Measurements from ENCODE around the gene KIZ.

KIZ gene, protein sequence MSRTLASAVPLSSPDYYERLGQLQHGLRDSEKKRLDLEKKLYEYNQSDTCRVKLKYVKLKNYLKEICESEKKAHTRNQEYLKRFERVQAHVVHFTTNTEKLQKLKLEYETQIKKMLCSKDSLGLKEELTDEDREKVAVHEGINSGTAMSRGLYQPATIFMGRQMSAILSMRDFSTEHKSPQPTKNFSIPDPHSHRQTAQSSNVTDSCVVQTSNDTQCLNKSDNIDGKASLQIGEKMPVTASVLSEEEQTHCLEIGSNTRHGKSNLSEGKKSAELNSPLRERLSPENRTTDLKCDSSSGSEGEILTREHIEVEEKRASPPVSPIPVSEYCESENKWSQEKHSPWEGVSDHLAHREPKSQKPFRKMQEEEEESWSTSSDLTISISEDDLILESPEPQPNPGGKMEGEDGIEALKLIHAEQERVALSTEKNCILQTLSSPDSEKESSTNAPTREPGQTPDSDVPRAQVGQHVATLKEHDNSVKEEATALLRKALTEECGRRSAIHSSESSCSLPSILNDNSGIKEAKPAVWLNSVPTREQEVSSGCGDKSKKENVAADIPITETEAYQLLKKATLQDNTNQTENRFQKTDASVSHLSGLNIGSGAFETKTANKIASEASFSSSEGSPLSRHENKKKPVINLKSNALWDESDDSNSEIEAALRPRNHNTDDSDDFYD

DNA sequence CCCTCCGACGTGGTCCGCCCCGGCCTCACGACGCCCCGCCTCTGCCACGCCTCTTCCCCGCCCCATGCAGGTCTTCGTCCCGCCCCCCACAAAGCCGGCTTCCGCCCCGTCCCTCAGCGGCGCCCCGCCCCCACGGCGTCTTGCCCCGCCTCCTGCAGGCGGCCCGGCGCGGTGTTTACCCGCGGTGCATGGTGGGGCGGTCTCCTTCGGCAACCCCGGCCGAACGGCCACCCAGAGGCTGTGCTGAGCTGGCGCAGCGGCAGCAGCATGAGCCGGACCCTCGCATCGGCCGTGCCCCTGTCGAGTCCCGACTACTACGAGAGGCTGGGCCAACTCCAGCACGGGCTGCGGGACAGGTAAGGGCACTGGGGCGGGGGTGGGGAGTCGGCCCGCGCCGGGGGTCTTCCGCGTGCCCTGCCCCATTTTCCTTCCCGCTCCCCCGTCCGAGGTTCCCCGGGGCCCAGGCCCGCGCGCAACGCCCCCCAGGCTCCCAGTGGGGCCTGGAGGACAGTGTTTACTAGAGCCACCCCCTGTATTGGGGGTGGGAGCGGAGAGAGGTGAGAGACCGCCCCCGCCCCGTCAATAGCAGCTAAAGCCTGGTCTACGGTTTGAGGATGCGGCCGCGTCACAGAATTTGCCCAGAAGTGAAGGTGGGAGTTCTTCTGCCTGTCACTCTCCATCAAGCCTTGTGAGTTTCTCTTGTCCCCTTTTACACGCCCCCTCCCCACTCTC, at the start of gene KIZ:
KIZ (plus strand) TSS at position 234 of the 732 bp plus-strand sequence; CDS start at position 268, 34 bp downstream.
- DNase-seq, result peak; percentile 83 to 85

DNA sequence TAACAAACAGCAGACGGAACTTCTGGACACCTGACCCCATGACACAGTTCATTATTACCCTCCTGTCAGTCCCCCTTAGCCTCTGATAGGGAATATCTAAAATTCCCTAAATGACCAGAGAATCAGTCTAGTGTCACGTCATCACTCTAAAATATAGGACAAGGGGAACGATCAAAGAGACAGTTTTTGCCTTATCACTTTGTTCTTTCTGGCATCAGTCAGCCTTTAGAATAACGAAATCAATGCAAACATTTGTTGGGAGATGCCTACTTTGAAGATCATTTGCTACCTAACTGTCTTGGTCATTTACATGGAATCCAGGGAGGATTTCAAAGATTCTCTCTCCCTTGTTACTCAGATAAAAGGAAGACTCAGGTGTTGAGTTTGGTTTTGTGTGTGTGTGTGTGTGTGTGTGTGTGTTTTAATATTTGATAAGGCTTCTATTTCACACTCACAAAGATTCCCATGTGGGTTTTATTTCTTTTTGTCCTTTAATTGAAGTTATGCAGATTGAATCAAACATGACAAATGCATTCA, 48.0 kb upstream of the KIZ start:
- DNase-seq, result no peak

DNA sequence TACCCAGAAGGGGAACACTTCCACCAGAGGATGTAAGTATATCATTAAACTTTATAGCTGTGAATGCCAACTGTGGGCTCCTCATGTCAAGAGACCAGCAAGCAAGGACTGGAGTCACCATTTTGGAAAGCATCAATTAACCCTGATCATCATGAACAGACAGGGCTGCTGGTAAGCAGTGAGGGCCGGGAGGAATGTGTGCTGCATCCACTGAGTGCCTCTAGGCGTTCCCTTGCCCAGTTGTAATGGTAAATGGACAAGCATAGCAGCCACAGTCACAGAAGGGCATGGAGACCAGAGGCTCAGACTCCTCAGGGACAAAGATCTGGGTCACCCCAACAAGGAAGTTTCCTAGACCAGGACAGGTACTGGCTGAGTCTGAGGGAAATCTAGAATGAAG, 43.3 kb upstream of the KIZ start:
- no peak for DNase-seq

DNA sequence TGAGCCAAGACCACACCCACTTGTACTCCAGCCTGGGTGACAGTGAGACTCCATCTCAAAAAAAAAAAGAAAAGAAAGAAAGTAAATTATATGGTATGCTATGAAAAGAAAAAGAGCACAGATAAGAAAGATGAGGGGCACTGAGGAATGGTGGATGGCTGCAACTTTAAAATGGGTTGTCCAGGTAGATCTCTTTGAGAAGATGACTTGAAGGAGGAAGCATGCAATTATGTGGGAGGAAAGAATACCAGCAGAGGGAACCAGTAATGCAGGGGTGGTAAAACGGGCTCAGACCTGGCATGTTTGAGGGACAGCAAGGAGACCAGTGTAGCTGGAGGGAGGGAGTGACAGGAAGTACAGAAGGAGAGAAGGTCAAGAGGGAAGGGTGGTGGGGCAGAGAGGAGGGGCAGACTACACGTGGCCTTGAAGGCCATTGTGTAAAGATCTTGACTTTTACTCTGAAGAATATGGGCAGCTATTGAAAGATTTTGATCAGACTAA, 42.0 kb upstream of the KIZ start:
- no peak for DNase-seq

DNA sequence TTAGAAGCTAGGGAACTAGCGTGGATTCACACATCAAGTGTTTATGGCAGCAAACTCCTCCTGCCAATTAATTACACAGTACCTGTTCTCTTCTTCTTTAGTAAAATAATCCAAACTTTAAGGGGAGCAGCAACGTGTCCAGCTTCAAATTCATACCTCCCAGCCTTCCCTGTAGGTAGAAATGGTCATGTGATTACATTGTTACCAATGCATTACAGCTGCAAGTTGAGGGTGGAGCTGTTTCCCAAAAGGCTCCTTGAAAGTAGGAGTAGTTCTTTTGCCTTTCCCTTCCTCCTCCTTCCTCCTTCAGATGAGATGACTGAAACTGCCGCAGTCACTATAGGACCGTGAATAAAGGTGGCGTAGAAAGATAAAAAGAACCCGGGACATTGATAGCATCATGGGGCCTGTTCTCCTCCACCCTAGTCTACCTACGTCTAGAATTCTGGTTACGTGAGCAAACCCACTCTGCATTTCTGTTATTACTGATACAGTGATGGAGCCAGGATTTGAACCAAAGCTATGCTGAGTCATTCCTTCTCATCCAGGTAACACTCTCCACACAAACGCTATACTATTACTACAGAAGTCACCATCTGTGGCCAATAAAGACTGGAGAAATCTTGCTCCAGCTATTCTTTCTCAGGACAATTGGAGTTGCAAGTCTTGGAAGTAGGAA, 37.9 kb upstream of the KIZ start:
- DNase-seq, result no peak

DNA sequence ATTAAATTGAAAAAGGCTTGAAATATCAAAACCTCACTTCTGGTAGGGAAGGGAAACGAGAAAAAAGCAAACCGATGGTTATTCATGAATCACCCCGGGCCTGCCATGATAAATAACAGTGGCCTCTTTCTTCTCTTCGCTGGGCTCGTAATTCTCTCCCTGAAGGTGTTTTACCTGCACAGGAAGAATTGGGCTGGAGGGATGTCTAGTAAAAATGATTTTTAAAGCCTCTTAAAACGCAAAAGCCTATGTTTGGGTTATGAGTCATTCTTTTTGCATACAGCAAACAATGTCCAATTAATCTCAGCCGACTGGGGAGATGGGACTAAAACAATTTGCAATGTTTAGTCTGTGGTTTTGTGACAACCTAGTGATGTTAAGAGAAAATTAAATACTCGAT, 36.5 kb upstream of the KIZ start:
- DNase-seq, result no peak

DNA sequence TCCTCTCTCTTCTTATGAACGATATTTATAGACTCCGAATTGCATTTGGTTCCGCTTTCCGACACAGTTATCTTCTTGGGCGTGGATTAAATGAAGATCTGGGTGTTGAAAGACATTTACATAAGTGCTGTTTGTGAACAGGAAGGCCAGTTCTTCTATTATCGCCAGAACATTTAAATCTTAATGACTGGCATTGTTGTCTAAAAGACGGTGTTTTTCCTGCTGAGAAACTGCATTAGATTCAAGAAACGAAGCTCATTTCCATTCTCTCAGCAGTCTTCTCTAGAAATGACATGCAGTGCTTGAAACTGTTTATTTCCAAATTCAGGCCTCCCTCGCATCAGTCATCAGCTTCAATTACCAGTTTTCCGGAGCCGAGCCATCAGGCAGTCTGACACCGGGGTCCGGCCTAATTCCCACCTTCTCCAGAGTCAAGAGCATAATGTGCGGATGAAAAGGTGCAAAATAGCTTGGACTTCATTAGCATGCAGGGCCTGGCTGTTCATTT, 35.7 kb upstream of the KIZ start:
- no peak for DNase-seq

DNA sequence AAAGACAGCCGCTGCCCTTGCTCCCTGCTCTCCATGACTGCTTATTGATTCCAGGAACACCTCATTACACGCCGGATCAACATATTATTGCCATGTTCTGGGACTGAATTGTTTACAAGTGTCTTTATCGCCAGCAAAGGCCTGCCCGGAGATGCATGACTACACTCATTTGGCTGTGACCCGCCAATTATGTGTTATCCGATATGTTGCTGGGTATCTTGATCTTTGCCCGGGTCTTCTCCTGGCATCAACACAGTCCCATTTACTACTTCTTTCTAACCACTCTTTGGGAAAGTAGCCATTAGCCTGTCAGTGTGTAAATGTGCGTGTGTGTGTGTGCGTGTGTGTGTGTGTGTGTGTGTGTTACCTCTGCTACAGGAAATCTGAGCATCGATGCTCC, 35.2 kb upstream of the KIZ start:
- DNase-seq, result no peak

DNA sequence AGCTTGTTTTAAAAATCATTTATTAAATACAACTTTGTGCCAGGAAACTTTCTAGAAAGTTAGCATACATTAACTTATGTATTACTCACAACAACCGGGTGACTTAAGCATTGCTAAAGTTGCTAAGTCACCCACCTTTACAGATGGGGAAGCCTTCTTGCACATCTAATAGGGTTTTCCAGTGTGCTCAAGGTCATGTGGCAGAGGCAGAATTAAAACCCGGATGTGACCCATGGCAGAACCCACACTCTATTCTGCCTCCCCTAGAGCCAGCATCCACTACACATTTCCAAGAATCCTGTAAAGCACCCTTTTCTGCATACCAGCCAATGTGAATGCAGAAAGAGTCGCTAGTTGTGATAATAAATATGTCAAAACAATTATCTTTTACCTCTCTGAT, 33.1 kb upstream of the KIZ start:
- no peak for DNase-seq

DNA sequence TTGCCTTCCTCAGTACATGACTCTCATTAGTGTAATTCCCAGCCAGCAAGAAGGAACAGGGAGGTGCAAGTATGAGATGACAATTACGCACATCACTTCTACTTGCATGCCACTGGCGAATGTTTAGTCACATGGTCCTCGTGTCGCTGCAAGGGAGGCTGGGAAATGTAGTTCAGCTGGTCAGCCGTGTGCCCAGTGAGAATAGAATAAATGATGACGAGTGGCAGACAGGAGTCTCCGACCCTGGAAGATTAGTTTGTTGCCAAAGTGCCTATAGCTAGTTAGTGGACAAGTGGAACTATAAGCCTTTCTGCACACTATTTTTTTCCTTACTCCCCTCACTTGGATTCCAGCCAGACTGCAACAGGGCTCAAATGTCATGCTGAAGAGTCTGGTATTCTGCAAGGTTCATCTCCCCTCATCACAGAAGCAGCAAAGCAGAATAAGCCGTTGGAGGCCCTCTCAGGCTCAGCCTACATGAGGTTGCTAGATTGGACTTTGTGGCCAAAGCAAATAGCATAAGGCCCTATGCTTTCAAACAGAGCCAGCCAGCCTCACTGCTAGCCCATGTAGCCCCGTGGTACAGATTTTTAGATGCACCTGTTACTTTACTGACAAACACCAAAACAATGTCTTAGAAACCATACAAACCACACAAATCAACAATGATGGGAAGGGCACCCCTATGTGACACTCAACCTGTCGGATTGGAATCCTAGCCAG, 29.4 kb upstream of the KIZ start:
- no peak for DNase-seq

DNA sequence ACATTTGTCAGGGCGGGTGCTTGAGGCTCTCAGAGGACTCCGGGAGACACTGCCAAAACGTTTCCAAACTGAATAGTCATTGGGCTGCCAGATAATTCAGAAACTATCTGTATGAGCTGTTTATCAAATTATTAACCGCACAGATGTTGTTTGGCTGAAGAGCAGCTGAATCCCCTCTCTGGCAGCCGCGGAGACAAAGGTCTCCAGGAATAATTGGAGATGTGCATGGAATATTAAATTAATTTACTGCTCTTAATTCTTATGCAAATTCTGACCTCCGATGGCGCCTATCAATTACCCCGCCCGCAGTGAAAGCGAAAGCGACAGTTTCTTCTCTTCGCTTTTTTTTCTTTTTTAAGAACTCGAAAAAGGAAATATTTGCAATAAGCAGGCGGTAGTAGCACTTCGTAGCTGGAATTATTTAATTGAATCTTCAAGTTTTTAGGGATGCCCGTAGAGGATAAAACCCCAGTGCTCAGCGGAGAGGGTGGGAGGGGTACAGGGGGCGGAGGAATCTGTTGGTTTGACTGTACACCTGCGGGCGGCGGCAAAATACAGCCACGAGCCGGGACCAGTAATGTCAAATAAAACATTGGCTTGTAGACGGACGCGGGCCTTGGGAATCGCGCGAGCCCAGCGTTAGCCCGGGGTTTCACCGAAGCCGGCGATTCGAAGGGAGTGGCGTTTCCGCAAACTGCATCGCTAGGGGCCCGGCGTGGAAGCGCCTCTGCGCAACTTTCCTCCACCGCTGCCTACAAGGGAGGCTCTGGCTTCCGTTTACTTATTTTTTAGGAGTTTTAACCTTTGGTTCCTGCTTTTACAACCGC, 25.9 kb upstream of the KIZ start:
- peak; percentile 15 to 43 for DNase-seq

DNA sequence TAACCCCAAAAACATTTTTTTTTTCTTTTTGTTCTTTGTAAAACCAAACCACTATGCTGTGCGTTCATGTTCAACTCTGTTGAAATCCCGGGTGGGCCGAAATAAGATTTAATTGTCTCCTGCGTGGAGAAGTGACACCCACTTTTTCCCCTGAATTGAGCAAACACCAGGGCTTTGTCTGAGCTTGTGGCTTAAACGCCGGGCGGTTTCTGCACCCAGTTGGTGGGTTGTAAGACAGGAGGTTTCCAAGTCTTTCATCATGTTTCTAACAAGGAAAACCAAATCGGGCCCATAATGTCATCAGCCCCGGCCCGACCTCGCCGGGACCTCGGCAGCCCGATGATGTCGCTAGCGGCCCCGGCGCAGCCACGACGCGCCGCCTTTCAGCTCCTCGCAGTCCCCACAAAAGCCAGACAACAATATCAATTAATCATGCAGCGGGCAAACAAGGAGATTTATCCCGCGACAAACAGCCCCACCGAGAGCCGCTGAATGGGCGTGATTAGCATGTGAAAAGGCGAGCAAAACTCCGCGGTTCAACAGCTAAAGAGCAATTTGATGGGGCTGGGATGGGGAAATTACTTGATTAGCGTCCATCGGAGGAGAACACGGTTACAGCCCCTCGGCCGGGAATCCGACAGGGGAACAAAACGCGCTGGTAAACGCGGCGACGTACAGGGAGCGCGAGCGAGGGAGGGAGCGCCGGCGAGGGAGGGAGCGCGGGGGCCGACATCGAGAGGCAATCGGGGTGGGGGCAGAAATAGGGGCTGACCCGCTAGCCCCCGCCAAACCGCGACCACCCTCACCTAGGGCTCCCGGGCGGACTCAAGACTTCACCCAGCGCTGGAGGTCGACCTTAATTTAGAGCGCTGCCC, 25.1 kb upstream of the KIZ start:
- DNase-seq, result no peak

DNA sequence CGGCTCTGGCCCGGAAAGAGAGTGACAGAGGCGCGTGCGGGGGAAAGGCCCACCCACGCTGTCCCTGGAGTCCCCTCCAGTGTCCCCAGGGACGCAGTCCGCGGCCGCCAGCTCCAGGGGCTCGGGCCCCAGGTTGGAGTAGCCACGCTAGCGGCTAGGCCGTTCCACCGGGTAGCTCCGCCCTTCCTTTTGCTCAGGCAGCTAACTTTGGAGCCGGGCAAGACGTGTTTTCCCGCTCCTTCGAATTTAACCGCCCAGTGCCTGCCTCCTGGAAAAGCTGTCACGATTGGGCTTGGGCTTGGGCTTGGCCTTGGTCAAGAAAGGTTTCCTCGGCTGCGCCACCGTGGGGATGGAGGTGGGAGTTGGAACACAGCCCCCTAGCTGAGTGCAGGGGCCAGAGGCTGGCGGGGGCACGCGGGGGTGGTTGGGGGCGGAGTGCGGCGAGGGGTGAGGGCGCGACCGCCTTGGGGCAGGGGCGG, 24.4 kb upstream of the KIZ start:
- no peak for DNase-seq

DNA sequence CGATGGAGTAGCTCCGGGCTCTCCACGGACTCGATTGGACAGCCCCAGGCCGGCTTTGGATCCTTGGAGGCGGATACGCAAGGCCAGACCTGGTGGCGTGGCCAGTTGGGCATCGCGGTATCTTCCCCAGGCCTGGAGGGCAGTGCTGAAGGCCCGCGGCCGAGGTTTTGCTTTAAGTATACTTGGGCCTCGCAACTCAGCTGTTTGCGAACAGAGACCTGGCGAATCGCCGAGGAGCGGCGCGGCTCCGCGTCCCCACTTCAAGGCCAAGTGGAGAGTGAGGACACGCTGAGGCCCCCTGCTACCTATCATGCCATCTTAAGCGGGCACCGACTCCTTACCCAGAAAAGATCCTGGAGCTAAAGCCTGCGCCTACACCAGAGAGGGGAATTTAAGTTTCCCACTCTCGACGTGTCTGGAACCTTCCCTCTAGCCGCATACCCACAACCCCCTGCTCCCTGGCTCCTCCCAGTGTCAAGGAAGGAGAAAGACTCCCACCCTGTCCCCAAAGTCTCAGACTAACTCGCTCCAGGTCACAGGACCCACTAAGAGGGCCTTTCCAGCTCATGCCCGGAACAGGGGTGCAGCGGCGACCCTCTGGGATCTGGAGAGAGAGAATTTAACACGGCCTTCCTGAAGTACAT, 23.8 kb upstream of the KIZ start:
- DNase-seq, result no peak

DNA sequence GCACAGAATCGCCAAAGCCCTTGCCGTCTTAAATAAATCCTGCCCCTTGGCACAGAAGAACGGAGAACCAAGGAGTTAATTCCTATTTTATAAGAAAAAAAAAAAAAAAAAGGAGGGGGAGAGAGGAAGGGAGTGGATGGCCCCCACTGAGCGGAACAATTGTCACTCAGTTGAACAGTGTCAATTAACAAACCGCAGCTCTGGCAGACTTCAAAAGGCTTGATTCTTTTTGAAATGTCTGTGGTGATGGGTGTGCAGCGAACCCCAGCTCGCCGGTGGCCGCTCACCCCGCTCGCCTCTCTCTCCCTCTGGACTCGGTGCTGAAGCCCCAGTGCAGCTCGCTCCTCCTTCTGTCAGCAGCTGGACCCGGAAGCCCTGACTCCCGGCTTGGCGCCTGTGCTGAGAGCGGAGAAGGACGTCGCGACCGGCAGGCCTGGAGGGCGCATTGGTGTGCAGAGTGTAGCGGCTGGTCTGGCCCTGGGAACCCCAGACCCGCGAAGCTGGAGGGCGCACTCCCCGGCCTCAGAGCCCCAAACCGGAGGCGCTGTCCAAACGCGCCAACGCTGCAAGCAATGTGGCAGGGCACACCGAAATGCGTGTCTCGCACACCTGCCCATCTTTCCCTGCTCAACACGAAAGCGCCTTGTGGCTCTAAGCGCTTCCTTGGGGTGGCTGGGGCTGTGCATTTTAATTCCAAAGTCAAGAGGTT, 23.1 kb upstream of the KIZ start:
- no peak for DNase-seq

DNA sequence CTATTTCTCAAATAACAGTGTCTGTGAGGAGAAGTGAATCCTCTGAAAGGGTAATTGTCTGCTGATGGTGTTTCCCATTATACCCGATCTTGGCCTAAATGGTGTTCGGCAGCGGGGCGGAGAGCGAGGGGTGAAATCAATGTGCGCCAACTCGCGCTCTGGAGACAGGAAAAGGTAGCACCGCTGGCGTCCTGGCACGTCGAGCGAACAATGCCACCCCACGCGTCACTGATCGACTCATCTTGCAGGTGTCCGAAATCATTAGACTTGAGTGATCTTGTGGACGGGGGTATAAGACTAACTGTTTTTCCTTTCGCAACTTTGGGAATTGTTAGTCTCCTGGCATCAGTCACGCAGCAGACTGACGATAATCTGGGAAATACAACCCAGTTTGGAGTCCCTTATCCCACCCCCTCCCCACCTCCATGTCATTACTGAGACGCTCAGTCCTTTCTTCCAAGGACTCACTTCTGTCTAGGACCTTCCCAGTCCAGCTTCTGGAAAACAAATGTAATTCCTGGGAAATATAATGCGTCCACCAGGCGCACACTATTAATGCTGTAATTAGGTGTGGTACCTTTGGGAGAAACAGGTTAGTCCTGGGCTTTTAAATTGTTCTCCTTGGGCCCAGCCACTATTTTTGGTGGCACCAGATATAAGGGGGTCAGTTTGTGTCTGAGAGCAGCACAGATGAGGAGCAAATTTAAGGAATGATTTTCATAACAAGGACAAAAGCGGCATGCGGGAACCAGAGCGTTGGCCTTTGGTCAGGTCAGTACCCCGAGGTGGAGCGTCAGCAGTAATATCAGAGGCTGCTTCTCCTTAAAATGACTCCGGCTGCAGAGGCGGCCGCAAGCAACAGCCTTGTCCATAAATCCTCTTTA, 22.1 kb upstream of the KIZ start:
- no peak for DNase-seq

DNA sequence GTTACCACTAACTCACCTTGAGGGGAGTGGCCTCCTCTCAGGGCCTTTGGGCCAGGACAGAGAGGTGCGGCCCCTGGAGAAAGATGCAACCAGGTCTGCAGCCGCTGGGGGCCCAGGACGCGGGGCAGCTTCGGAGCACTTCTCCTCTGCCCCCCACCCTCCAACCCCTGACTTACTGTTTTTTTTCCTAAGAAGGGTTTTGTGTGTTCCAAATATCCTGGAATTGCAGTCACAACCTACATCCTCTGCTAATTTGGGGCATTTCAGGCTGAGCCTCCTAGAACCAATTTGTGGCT, 21.5 kb upstream of the KIZ start:
- DNase-seq, result no peak

DNA sequence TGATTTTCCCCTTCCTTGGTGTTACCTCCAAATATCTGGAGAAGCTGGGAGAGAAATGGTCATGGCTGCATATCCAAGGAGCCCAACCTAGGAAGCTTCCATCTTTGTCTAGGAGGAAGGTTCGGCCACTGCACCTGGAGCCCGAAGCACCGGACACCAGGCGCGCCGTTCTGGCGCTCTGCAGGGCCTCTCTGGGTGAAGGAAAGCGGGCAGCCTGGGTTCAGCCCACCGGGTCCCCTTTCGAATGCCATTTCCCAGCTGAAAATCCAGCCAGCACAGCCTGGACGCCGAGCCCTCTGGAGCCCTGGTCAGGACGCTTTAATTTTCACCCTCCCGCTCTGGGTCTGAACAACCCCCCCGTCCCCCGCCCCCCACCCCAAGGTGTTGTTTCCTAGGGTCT, 21.0 kb upstream of the KIZ start:
- no peak for DNase-seq

Measured in AML-193 (cell line).